Motor neuron (in vitro differentiated cells): ENCODE results near the gene RABGAP1L. TPM values are rescaled to one million over a fixed set of nuclear protein-coding genes. Genes with fewer than 3 reads are reported as not detected.
"Not testable (repeated sequence)": the region's sequence is repeated elsewhere in the genome, so short reads cannot be mapped to it uniquely, and the experiment has no call there.

Experiments
- ATAC-seq, 8 experiments: fragments of 200-7000 bp; cut with Tn5 transposase; replicated peaks in 6 of 8; 2 replicates each; pipeline ENCODE4 v1.8.0; 2021; ENCODE audit warnings: mild to moderate bottlenecking in 8 of 8, moderate library complexity in 8 of 8
- H3K27ac ChIP-seq, 2 donors: fragments of 250-450 bp; sonication (Bioruptor Pico); 2 replicates each; pipeline ENCODE4 v1.9.0; 2021; ENCODE audit warnings: antibody characterized with exemption in 2 of 2, mild to moderate bottlenecking in 2 of 2, moderate library complexity in 1 of 2
- H3K4me1 ChIP-seq, 2 donors: fragments of 250-450 bp; sonication (Bioruptor Pico); replicated peaks in 1 of 2; 2 replicates each; pipeline ENCODE4 v1.6.1; 2021; ENCODE audit warnings: antibody characterized with exemption in 2 of 2, mild to moderate bottlenecking in 2 of 2, moderate library complexity in 1 of 2
- H3K4me3 ChIP-seq, 5 donors: fragments of 250-450 bp; sonication (Bioruptor Pico); 2 replicates each; pipeline ENCODE4 v1.9.0; 2021; ENCODE audit warnings: antibody characterized with exemption in 5 of 5, mild to moderate bottlenecking in 5 of 5, moderate library complexity in 4 of 5
- WGBS, 10 experiments: fragments of 450-650 bp; shearing (Covaris generic); methylation state at CpG; one replicate each; pipeline ENCODE4 v1.0.0; 2022; 5-methylcytosine and 5-hydroxymethylcytosine counted together
- in situ Hi-C, 9 experiments: fragments of 400-800 bp; cut with MboI; loops; one replicate each; pipeline ENCODE4 v1.15.0; 2021; ENCODE audit warnings: low sequenced_read_pairs in 9 of 9, low pct_unique_long_range_greater_than_20kb in 2 of 9; ENCODE audit not compliant: unreplicated experiment in 9 of 9
- total RNA-seq, 8 experiments: library from RNA; unstranded; fragments of 300-600 nt; gene quantifications; 2 replicates each; pipeline versions ENCODE4 v1.2.3 to v1.2.4, GENCODE V29; 2022

Gene RABGAP1L
- total RNA-seq, 8 experiments from 2014 or later: 22.0 to 60.3 (median 45.3) TPM

DNA sequence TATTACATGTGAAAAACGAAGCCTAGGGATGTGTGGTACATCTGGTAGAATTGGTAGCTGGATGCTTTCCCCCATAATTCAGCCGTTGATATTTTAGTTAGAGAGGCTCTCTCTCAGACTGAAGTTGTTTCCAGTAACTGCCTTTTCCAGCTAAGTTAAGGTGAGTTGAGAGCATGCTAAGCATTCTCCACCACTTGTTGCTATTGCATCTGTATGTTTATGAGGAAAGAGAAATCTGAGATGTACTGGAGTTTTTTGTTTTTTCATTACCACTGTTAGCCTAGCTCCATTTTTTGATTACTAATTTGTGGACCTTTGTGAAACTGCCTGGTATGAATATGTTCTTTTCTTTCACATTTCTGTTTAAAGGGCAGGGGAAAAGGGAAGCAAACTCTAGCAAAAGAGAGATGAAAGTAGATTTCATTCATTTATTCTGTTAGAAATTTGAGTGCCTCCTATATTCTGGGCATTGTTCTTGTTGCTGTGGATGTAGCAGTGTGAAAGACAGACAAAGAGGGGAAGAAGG is 650.5 kb downstream of the RABGAP1L start:
- ATAC-seq: no peak
- 0 to 67% (median 51%) methylated on average over 1 to 2 of the region's 2 CpGs; no CpG with 5 or more reads in 3 of the 10 experiments for WGBS, 10 experiments
- in situ Hi-C loops: loop anchor here in 1 of 9 experiments (25.0 kb wide), 1 partner anchor 177 kb away; the partner anchor contains the start of gene CACYBP
- Histone ChIP-seq H3K4me1 (peaks cover 0 to 9% of the 10 kb centered on the region in 2 donors), H3K27ac (no peak overlapping the region), H3K4me3 (no peak overlapping the region)

DNA sequence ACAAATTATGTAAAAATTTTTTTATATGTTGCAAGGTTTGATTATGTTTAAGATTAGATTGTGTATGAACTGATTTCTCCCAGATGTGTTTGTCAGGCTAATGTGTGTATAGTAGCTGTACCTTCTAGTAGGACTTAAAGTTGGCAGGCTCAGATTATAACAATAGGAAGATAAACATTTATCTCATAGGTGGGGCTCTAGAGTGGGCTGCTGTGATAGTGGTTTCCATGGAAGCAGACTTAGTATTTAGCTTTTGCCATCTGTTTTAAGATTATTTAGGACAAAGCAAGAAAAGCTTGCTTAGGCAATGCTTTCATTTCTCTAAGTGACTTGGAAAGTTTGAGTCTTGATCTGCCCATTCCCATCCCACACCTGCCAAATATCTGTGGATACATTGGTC is 652.7 kb downstream of the RABGAP1L start:
- H3K4me3 ChIP-seq: no peak overlapping the region
- in situ Hi-C loops: loop anchor here in 1 of 9 experiments (25.0 kb wide), 1 partner anchor 175 kb away; the partner anchor contains the start of gene CACYBP
- ATAC-seq: peak in 1 of 8 experiments; percentile 68
- H3K27ac ChIP-seq: no peak overlapping the region
- peaks cover 0 to 9% of the 10 kb centered on the region in 2 donors for H3K4me1 ChIP-seq

DNA sequence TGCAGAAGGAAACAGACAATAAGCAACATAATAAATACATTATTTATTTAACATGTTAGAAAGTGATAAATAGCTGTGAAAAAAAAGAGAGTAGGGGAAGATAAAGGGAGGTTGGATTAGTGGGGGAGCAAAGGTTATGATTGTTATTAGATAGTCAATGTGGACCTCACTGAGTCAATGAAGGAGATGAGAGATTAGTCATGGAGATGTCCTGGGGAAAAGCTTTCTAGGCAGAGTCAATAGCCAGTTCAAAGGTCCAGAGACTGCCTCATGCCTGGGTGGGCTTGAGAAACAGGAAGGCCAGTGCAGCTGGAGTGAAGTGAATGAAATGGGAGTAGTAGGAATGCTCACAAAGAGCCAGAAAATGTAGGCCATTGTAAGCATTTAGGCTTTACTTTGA is 653.3 kb downstream of the RABGAP1L start:
- H3K27ac ChIP-seq: no peak overlapping the region
- in situ Hi-C loops: loop anchor here in 1 of 9 experiments (25.0 kb wide), 1 partner anchor 175 kb away; the partner anchor contains the start of gene CACYBP
- H3K4me3 ChIP-seq: no peak overlapping the region
- no peak for ATAC-seq
- peaks cover 0 to 9% of the 10 kb centered on the region in 2 donors for H3K4me1 ChIP-seq

DNA sequence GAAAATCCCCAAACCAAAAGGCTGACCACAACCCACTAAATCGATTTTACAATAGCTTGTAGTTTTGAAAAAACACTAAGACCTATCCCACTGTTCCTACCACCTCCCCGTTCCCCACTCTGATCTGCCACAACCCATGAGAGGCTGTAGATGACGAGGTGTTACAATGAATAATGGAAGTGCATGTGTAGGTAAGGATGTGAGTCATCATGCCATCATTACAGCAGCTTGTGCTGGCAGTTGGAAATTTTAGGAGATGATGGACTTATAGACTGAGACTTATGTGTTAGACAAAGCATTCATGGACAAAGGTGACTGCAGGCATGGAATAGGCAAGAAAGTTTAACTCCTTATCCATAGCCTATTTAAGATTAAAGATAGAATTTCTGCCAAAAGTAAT is 655.7 kb downstream of the RABGAP1L start:
- in situ Hi-C loops: loop anchor here in 1 of 9 experiments (25.0 kb wide), 1 partner anchor 172 kb away; the partner anchor contains the start of gene CACYBP
- WGBS, 10 experiments: 33 to 96% (median 92%) methylated on average over 1 to 3 of the region's 3 CpGs; no CpG with 5 or more reads in 3 of the 10 experiments
- Histone ChIP-seq H3K4me1 (peaks cover 0 to 9% of the 10 kb centered on the region in 2 donors), H3K27ac (no peak overlapping the region), H3K4me3 (no peak overlapping the region)
- ATAC-seq: peak in 4 of 8 experiments; percentile 24 to 77 (median 61)

DNA sequence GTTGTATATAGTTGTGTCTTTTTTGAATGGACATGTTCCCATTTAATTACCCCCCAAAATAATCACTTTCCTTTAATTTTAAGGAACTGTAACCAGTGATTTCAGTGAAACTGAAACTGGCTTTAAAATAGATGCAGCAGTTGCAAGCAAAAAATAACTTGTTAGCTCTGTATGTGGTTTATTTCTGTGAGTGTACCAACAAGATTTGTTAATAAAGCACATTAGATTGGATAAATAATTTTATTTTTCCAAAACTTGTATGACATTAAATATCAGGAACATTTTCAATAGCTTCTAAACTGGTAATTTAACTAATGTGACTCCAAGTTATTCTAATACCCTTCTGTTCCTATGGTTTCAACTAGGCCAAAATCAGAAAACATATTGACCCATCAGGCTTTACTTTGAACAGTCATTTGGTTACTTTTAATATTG is 656.2 kb downstream of the RABGAP1L start:
- in situ Hi-C loops: loop anchor here in 1 of 9 experiments (25.0 kb wide), 1 partner anchor 172 kb away; the partner anchor contains the start of gene CACYBP
- peaks cover 0 to 9% of the 10 kb centered on the region in 2 donors for H3K4me1 ChIP-seq
- ATAC-seq: no peak
- H3K4me3 ChIP-seq: no peak overlapping the region
- no peak overlapping the region for H3K27ac ChIP-seq

DNA sequence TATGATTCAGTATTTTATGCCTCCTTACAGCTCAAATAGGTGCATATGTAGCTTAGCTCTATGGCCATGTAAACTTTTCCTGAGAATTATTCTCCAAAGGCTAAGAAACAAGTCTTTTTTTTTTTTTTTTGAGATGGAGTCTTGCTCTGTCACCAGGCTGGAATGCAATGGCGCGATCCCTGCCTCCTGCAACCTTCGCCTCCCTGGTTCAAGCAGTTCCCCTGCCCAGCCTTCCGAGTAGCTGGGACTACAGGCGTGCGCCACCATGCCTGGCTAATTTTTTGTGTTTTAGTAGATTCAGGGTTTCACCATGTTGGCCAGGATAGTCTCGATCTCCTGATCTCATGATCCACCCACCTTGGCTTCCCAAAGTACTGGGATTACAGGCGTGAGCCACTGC is 657.3 kb downstream of the RABGAP1L start:
- H3K27ac ChIP-seq, H3K4me3 ChIP-seq, ATAC-seq, H3K4me1 ChIP-seq: not testable (repeated sequence)
- in situ Hi-C loops: loop anchor here in 1 of 9 experiments (25.0 kb wide), 1 partner anchor 171 kb away; the partner anchor contains the start of gene CACYBP
- 79 to 100% (median 93%) methylated on average over 1 to 8 of the region's 8 CpGs for whole genome bisulfite sequencing, 10 experiments

DNA sequence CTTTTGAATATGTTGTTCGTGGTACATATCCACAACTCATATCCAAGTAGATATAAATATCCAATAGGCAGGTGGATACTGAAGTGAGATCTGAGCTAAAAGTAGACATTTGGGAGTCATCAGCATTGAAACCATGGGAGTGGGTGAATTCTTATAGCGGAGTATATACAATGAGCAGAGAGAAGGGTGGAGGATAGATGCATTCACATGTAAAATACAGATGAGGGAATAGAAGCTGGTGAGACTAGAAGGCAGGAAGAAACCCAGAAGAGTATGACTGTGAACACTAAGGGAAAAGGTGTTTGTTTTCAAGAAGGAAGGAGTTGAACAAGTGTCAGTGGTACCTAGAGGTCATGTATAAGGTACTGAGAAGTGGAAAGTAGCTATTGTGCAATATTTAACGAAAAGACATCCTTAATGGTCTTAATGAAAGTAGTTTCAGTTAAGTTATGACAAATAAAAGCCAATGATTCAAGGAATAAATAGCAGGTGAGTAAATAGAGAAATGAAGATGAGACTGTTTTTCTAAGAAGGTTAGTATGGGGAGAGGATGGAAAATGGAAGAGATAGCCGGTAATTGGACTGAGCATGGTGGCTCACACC is 658.8 kb downstream of the RABGAP1L start:
- Histone ChIP-seq H3K27ac (no peak overlapping the region), H3K4me1 (peaks cover 0 to 4% of the 10 kb centered on the region in 2 donors), H3K4me3 (no peak overlapping the region)
- no peak for ATAC-seq
- 40 to 87% (median 79%) methylated on average over 1 to 4 of the region's 4 CpGs for WGBS, 10 experiments
- in situ Hi-C loops: loop anchor here in 1 of 9 experiments (25.0 kb wide), 1 partner anchor 169 kb away; the partner anchor contains the start of gene CACYBP

DNA sequence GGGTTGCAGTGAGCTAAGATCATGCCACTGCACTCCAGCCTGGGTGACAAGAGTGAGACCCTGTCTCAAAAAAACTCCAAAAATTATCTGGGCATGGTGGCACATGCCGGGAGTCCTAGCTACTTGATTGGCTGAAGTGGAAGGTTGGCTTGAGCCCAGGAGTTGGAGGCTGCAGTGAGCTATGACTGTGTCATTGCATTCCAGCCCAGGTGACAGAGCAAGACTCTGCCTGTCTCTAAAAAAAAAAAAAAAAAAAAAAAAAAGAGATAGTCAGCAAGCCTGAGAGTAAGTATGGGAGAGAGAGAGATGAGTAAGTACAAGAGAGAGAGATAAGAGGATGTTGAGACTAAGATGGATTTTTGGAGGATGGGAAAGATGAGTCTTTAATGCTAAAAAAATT is 659.6 kb downstream of the RABGAP1L start:
- ATAC-seq: no peak

DNA sequence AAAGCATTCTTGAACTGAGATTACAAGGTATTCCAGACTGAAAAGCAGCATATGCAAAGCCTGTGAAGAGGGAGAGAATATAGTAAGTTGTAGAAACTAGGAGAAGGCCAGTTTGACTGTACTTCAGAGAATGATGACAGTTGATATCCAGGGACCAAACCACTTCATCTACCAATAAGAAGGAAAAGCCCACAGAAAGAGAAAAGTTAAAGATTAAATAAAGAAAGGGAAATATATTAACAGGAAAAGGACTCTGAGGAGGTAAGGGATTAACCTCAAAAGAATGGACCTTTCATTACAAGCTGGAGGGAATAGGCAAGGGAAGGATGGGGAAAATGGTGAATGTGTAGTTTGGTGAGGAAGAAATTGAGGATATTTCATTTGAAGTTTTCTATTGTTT is 660.3 kb downstream of the RABGAP1L start:
- no peak overlapping the region for H3K27ac ChIP-seq
- in situ Hi-C loops: loop anchor here in 1 of 9 experiments (25.0 kb wide), 1 partner anchor 168 kb away; the partner anchor contains the start of gene CACYBP
- no peak overlapping the region for H3K4me3 ChIP-seq
- ATAC-seq: no peak
- H3K4me1 ChIP-seq: no peaks in the 10 kb centered on the region

More for the DNA sequence above, 659.6 kb downstream of the RABGAP1L start:
- H3K4me1 ChIP-seq: no peaks in the 10 kb centered on the region
- 43 to 100% (median 96%) methylated on average over 1 of the region's 1 CpG; no CpG with 5 or more reads in 4 of the 10 experiments for WGBS, 10 experiments
- no peak overlapping the region for H3K27ac ChIP-seq
- H3K4me3 ChIP-seq: no peak overlapping the region
- in situ Hi-C loops: loop anchor here in 1 of 9 experiments (25.0 kb wide), 1 partner anchor 168 kb away; the partner anchor contains the start of gene CACYBP

DNA sequence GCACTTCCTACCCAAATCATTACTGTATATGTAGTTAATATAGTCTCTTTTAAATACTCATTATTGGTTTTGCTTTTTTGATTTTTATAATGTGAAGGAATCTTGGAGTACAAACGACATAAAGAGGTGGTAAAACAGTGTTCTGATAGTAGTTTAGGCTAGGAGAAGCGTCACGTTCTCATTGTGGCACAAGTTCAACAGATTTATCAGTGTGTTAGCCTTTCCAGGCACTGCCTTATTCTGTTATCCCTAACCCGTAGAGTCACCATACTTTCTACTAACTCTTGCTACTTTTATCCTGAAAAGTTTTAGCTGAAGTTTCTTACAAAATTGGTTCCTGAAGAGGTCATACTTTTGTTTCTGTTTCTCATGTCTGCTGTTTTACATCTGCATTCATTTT is 665.8 kb downstream of the RABGAP1L start:
- Histone ChIP-seq H3K4me1 (no peaks in the 10 kb centered on the region), H3K4me3 (no peak overlapping the region), H3K27ac (no peak overlapping the region)
- no peak for ATAC-seq
- in situ Hi-C loops: no loop called here
- WGBS, 10 experiments: 36 to 94% (median 77%) methylated on average over 1 to 4 of the region's 4 CpGs; no CpG with 5 or more reads in 1 of the 10 experiments

DNA sequence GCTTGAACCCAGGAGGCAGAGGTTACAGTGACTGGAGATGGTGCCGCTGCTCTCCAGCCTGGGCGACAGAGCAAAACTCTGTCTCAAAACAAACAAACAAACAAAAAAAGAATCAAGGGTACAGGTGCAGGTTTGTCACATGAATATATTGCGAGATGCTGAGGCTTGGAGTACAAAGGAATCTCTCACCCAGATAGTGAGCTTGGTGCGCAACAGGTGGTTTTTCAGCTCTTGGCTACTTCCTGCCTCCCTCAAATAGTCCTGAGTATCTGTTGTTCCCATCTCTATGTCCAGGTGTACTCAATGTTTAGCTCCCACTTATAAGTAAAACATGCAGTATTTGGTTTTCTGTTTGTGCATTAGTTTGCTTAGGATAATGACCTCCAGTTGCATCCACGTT is 666.5 kb downstream of the RABGAP1L start:
- no peak for ATAC-seq
- Histone ChIP-seq H3K27ac (no peak overlapping the region), H3K4me3 (no peak overlapping the region), H3K4me1 (no peaks in the 10 kb centered on the region)
- 60 to 100% (median 93%) methylated on average over 2 to 5 of the region's 5 CpGs; no CpG with 5 or more reads in 2 of the 10 experiments for WGBS, 10 experiments
- in situ Hi-C loops: no loop called here

DNA sequence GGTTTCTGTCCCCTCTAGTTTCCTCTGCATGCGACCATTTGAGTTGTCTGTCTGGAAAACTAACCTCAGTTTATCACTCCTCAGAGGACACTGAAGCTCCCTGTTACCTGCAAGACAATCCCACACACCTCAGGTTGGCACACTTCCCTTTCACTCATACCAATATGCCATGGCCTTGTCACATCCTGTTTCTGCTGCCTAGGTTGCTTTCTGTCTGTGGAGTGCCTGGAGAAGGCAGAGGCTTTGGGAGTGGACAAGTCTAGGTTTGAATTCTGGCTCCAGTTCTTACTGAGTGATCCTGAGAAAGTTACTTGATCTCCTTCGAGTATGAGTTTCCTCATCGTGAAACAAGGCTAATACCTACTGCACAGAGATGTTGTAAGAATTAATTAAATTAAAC is 668.9 kb downstream of the RABGAP1L start:
- WGBS, 10 experiments: 17 to 92% (median 80%) methylated on average over 1 to 3 of the region's 3 CpGs; no CpG with 5 or more reads in 2 of the 10 experiments
- Histone ChIP-seq H3K4me1 (no peaks in the 10 kb centered on the region), H3K4me3 (no peak overlapping the region), H3K27ac (no peak overlapping the region)
- in situ Hi-C loops: no loop called here
- ATAC-seq: no peak

DNA sequence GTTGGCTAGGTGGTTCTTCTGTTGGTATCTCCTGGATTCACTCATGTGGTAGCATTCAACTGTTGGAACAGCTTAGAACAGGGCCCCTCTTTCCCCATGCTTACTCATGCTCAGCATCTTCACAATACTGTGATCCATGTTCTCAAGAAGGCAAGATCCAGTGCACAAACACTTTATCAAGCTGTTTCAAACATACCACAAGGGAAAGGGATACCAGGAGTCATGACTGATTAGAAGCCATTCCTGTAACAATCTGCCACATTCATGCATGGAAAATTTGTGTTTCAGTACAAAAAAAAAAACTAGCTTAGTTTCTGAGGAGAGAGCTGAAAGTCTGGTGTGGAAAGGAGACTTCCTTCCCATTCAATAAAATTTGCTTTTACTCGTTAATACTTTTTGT is 670.7 kb downstream of the RABGAP1L start:
- Histone ChIP-seq H3K4me3 (no peak overlapping the region), H3K4me1 (no peaks in the 10 kb centered on the region), H3K27ac (no peak overlapping the region)
- 80 to 100% (median 92%) methylated on average over 1 of the region's 1 CpG; no CpG with 5 or more reads in 1 of the 10 experiments for WGBS, 10 experiments
- no peak for ATAC-seq
- in situ Hi-C loops: no loop called here
